MM.1S (cell line): ENCODE results near the gene MMS22L.

Experiments used
- DNase-seq: peaks from one replicate; pipeline ENCODE4 v3.0.0-alpha.2; 2015
- H2AFZ ChIP-seq: fragments of 300-600 bp; sonication (generic); 2 replicates; pipeline ENCODE4 v1.6.0; 2016; ENCODE audit warnings: antibody characterized with exemption, low read length
- H3F3A ChIP-seq: fragments of 300-600 bp; sonication (generic); 2 replicates; pipeline ENCODE4 v1.6.1; 2016; ENCODE audit warnings: mild to moderate bottlenecking, antibody characterized with exemption, low read length, moderate library complexity, mixed read lengths; ENCODE audit not compliant: insufficient read depth
- H3K27ac ChIP-seq: fragments of 300-600 bp; sonication (generic); 2 replicates; pipeline ENCODE4 v1.5.1; 2016; ENCODE audit warnings: mild to moderate bottlenecking, low read length
- H3K27me3 ChIP-seq: fragments of 300-600 bp; sonication (generic); replicated peaks from 2 replicates; pipeline ENCODE4 v1.6.0; 2016; ENCODE audit warnings: low read length; ENCODE audit not compliant: insufficient read depth
- H3K36me3 ChIP-seq: fragments of 300-600 bp; sonication (generic); replicated peaks from 2 replicates; pipeline ENCODE4 v1.6.1; 2016; ENCODE audit warnings: mild to moderate bottlenecking, low read length, mixed read lengths; ENCODE audit not compliant: insufficient read depth
- H3K4me1 ChIP-seq: fragments of 300-600 bp; sonication (generic); 2 replicates; pipeline ENCODE4 v1.6.1; 2016; ENCODE audit warnings: low read length, mixed read lengths
- H3K4me2 ChIP-seq: fragments of 300-600 bp; sonication (generic); 2 replicates; pipeline ENCODE4 v1.6.0; 2016; ENCODE audit warnings: low read depth, low read length
- H3K4me3 ChIP-seq: fragments of 300-600 bp; sonication (generic); 2 replicates; pipeline ENCODE4 v1.5.1; 2016; ENCODE audit warnings: low read length, mixed read lengths
- H3K79me2 ChIP-seq: fragments of 300-600 bp; sonication (generic); 2 replicates; pipeline ENCODE4 v1.6.1; 2016; ENCODE audit warnings: mixed run types, low read length, mixed read lengths
- H3K9ac ChIP-seq: fragments of 300-600 bp; sonication (generic); 2 replicates; pipeline ENCODE4 v1.6.1; 2016; ENCODE audit warnings: low read length, mixed read lengths
- H3K9me2 ChIP-seq: fragments of 300-600 bp; sonication (generic); replicated peaks from 2 replicates; pipeline ENCODE4 v1.6.1; 2016; ENCODE audit warnings: mild to moderate bottlenecking, low read length, mixed read lengths; ENCODE audit not compliant: insufficient read depth
- H3K9me3 ChIP-seq: fragments of 300-600 bp; sonication (generic); replicated peaks from 2 replicates; pipeline ENCODE4 v1.6.1; 2016; ENCODE audit warnings: mild to moderate bottlenecking, low read length, mixed read lengths; ENCODE audit not compliant: insufficient read depth
- H4K20me1 ChIP-seq: fragments of 300-600 bp; sonication (generic); 2 replicates; pipeline ENCODE4 v1.6.1; 2016; ENCODE audit warnings: mild to moderate bottlenecking, low read length, moderate library complexity, mixed read lengths; ENCODE audit not compliant: insufficient read depth
- EZH2 ChIP-seq: fragments of 300-600 bp; sonication (generic); optimal IDR thresholded peaks from 2 replicates; pipeline ENCODE3; 2017; ENCODE audit warnings: low read depth, mild to moderate bottlenecking, antibody characterized with exemption, low read length, mixed read lengths
- EZH2phosphoT487 ChIP-seq: fragments of 300-600 bp; sonication (generic); IDR thresholded peaks from 2 replicates; pipeline ENCODE4 v1.6.1; 2018; ENCODE audit warnings: antibody characterized with exemption, low read length
- TF ChIP-seq, protein P1 (sequence below): fragments of 300-600 bp; sonication (generic); IDR thresholded peaks from 2 replicates; pipeline ENCODE4 v1.5.1; 2016; ENCODE audit warnings: antibody characterized with exemption, low read length, mixed read lengths

MMS22L gene

GRCh38 chr6:97189767-97190166 is 93.2 kb downstream of the MMS22L start:
- DNase-seq = no peak
- no peak overlapping the region for H3K9ac ChIP-seq
- H3K4me3 ChIP-seq = no peak overlapping the region
- H3K9me2 ChIP-seq = no peaks in the 10 kb centered on the region
- no peak overlapping the region for H2AFZ ChIP-seq
- no peak overlapping the region for H3K27ac ChIP-seq
- no peaks in the 10 kb centered on the region for H3K9me3 ChIP-seq
- H3F3A ChIP-seq = no peaks in the 10 kb centered on the region
- no peaks in the 10 kb centered on the region; the same call in 1 of the 2 replicates for H4K20me1 ChIP-seq
- no peaks in the 10 kb centered on the region for H3K27me3 ChIP-seq
- H3K4me1 ChIP-seq = no peaks in the 10 kb centered on the region
- H3K36me3 ChIP-seq = no peaks in the 10 kb centered on the region
- H3K79me2 ChIP-seq = no peaks in the 10 kb centered on the region
- TF ChIP-seq EZH2phosphoT487 = no peak
- TF ChIP-seq, protein P1, sequence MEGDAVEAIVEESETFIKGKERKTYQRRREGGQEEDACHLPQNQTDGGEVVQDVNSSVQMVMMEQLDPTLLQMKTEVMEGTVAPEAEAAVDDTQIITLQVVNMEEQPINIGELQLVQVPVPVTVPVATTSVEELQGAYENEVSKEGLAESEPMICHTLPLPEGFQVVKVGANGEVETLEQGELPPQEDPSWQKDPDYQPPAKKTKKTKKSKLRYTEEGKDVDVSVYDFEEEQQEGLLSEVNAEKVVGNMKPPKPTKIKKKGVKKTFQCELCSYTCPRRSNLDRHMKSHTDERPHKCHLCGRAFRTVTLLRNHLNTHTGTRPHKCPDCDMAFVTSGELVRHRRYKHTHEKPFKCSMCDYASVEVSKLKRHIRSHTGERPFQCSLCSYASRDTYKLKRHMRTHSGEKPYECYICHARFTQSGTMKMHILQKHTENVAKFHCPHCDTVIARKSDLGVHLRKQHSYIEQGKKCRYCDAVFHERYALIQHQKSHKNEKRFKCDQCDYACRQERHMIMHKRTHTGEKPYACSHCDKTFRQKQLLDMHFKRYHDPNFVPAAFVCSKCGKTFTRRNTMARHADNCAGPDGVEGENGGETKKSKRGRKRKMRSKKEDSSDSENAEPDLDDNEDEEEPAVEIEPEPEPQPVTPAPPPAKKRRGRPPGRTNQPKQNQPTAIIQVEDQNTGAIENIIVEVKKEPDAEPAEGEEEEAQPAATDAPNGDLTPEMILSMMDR = no peak
- no peak for TF ChIP-seq EZH2
- no peak overlapping the region for H3K4me2 ChIP-seq

GRCh38 chr6:97187951-97188350 is 95.1 kb downstream of the MMS22L start:
- H3K27me3 ChIP-seq = no peaks in the 10 kb centered on the region
- H2AFZ ChIP-seq = no peak overlapping the region
- H3K4me2 ChIP-seq = no peak overlapping the region

DNA sequence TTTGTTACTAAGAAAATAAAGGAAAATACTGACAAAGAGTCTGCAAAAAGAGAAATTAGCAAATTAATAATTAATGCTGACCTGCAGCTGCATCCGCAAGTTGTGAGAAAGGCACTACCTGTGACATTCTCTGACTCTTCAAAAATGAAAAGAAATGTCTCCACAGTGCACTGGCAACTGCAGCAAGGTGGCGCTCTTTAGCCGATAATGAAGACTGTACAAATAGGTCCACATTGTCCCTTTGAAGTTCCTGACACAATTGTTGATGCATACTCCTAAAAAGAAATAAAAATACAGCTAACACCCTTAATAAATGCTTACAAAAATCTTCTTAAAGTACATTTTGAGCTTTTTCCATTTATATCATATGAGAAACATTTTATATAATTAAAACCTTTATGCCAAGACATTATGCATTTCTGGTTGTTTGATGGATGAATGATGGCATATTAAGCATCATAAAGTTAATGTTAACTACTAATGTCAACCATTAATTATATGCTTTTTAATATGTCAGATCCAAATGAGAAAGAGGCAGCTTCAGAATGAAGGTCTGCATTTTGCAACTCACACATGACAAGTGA is 96.5 kb downstream of the MMS22L start:
- H4K20me1 ChIP-seq = no peaks in the 10 kb centered on the region; the same call in 1 of the 2 replicates
- no peaks in the 10 kb centered on the region for H3K9me2 ChIP-seq
- H2AFZ ChIP-seq = no peak overlapping the region
- H3K9me3 ChIP-seq = no peaks in the 10 kb centered on the region
- TF ChIP-seq, protein P1 = peak; percentile 84
- no peak for TF ChIP-seq EZH2phosphoT487
- H3K9ac ChIP-seq = no peak overlapping the region
- H3K36me3 ChIP-seq = no peaks in the 10 kb centered on the region
- H3K4me3 ChIP-seq = no peak overlapping the region
- no peaks in the 10 kb centered on the region for H3K79me2 ChIP-seq
- H3K27me3 ChIP-seq = no peaks in the 10 kb centered on the region
- no peaks in the 10 kb centered on the region for H3F3A ChIP-seq
- H3K27ac ChIP-seq = no peak overlapping the region
- no peaks in the 10 kb centered on the region for H3K4me1 ChIP-seq
- H3K4me2 ChIP-seq = no peak overlapping the region
- DNase-seq = peak; percentile 69

More at GRCh38 chr6:97187951-97188350, 95.1 kb downstream of the MMS22L start:
- no peak overlapping the region for H3K4me3 ChIP-seq
- H3K9me3 ChIP-seq = no peaks in the 10 kb centered on the region
- H4K20me1 ChIP-seq = no peaks in the 10 kb centered on the region; the same call in 1 of the 2 replicates
- no peaks in the 10 kb centered on the region for H3K4me1 ChIP-seq
- no peak overlapping the region for H3K27ac ChIP-seq
- no peaks in the 10 kb centered on the region for H3K36me3 ChIP-seq
- H3F3A ChIP-seq = no peaks in the 10 kb centered on the region
- TF ChIP-seq EZH2phosphoT487 = no peak
- no peak for TF ChIP-seq EZH2
- TF ChIP-seq, protein P1 = no peak
- no peaks in the 10 kb centered on the region for H3K9me2 ChIP-seq
- no peak overlapping the region for H3K9ac ChIP-seq
- H3K79me2 ChIP-seq = no peaks in the 10 kb centered on the region
- no peak for DNase-seq
